Suppressor macrophage treated with lipopolysaccharide for 4 hours (primary cell): ENCODE results near the gene CLCN1.

Source experiments
- DNase-seq: peaks from one replicate; pipeline ENCODE4 v3.0.0-alpha.2; 2020

Gene CLCN1

GRCh38 chr7:143296686-143297085 lies 19.2 kb upstream of the CLCN1 start:
- no peak for DNase-seq

GRCh38 chr7:143299346-143299745 lies 16.6 kb upstream of the CLCN1 start:
- DNase-seq: no peak

- no peak for DNase-seq
Observed at GRCh38 chr7:143299840-143300239, 16.1 kb upstream of the CLCN1 start.

- DNase-seq: peak; percentile 74
Observed at GRCh38 chr7:143300959-143301935, 14.7 kb upstream of the CLCN1 start.

- no peak for DNase-seq
Observed at GRCh38 chr7:143303733-143304132, 12.2 kb upstream of the CLCN1 start.

- no peak for DNase-seq
Observed at GRCh38 chr7:143304938-143305337, 11.0 kb upstream of the CLCN1 start.

GRCh38 chr7:143305423-143306070 lies 10.4 kb upstream of the CLCN1 start:
- peak; percentile 78 for DNase-seq

GRCh38 chr7:143308632-143309031 lies 7.3 kb upstream of the CLCN1 start:
- no peak for DNase-seq

- DNase-seq: peak; percentile 48
Observed at GRCh38 chr7:143314127-143314526, 1.8 kb upstream of the CLCN1 start.

- peak; percentile 15 for DNase-seq
Observed at GRCh38 chr7:143316492-143316891, 581 bp downstream of the CLCN1 start.

GRCh38 chr7:143318661-143319060 lies 2.8 kb downstream of the CLCN1 start:
- peak; percentile 53 for DNase-seq

- no peak for DNase-seq
Observed at GRCh38 chr7:143320620-143321019, 4.7 kb downstream of the CLCN1 start.

GRCh38 chr7:143321242-143321641 lies 5.3 kb downstream of the CLCN1 start:
- DNase-seq: no peak

- DNase-seq: peak; percentile 79
Observed at GRCh38 chr7:143321734-143322133, 5.8 kb downstream of the CLCN1 start.

- DNase-seq: no peak
Observed at GRCh38 chr7:143322760-143323633, 7.1 kb downstream of the CLCN1 start.

- peak; percentile 52 for DNase-seq
Observed at GRCh38 chr7:143323653-143324052, 7.7 kb downstream of the CLCN1 start.

- DNase-seq: peak; percentile 24
Observed at GRCh38 chr7:143325240-143325639, 9.3 kb downstream of the CLCN1 start.

GRCh38 chr7:143327903-143328302 lies 12.0 kb downstream of the CLCN1 start:
- DNase-seq: peak; percentile 12

GRCh38 chr7:143329471-143330170 lies 13.7 kb downstream of the CLCN1 start:
- no peak for DNase-seq

- DNase-seq: peak; percentile 73
Observed at GRCh38 chr7:143331179-143331801, 15.4 kb downstream of the CLCN1 start.

- no peak for DNase-seq
Observed at GRCh38 chr7:143334244-143334643, 18.3 kb downstream of the CLCN1 start.

- no peak for DNase-seq
Observed at GRCh38 chr7:143337216-143337615, 21.3 kb downstream of the CLCN1 start.
